ENCODE results near the gene RIPPLY3.
A peak's percentile ranks its signal among the peaks of the same experiment; 100 is the strongest.
"Not testable (repeated sequence)": the region's sequence is repeated elsewhere in the genome, so short reads cannot be mapped to it uniquely, and the experiment has no call there.

Gene RIPPLY3

DNA sequence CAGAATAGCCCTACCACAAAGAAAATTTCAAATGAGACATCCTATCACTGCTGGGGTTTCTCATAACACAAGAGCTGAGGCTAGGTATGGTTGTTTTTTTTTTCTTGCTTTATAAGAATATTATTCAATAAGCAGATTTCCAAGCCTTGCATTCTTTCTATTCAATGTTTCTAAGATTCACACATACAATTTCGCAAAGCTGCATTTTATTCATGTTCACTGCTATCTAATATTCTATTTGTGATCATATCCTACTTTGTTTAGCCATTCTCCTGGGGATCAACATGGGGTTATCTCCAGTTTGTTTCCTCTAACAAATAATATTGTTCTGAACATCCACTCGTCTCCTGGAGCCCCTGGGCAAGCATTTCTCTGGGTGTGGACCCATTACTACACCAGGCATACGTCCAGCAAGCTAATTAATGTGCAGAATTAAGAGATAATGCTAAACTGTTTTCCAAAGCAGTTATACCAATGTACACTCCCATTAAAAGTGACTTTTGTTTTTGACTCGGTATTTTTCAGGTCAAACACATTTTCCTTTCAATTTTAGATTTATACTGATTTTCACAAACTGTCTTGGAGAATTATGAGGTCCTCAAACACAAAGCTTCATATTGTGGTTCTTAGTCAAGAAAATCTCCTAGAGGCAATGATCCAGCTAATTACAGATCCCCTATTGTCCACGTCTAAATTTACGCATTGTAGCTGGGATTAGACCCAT, 24.4 kb upstream of the RIPPLY3 start:
- no peak for DNase-seq (ENCODE audit: low read depth)
- TF ChIP-seq, protein P1, sequence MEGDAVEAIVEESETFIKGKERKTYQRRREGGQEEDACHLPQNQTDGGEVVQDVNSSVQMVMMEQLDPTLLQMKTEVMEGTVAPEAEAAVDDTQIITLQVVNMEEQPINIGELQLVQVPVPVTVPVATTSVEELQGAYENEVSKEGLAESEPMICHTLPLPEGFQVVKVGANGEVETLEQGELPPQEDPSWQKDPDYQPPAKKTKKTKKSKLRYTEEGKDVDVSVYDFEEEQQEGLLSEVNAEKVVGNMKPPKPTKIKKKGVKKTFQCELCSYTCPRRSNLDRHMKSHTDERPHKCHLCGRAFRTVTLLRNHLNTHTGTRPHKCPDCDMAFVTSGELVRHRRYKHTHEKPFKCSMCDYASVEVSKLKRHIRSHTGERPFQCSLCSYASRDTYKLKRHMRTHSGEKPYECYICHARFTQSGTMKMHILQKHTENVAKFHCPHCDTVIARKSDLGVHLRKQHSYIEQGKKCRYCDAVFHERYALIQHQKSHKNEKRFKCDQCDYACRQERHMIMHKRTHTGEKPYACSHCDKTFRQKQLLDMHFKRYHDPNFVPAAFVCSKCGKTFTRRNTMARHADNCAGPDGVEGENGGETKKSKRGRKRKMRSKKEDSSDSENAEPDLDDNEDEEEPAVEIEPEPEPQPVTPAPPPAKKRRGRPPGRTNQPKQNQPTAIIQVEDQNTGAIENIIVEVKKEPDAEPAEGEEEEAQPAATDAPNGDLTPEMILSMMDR (IDR thresholded peaks at IDR 0.05; ENCODE audit: low read length, missing control alignments), result no peak
- H3K4me3 ChIP-seq (replicated peaks; ENCODE audit: low read depth, low read length), result no peak overlapping the region

DNA sequence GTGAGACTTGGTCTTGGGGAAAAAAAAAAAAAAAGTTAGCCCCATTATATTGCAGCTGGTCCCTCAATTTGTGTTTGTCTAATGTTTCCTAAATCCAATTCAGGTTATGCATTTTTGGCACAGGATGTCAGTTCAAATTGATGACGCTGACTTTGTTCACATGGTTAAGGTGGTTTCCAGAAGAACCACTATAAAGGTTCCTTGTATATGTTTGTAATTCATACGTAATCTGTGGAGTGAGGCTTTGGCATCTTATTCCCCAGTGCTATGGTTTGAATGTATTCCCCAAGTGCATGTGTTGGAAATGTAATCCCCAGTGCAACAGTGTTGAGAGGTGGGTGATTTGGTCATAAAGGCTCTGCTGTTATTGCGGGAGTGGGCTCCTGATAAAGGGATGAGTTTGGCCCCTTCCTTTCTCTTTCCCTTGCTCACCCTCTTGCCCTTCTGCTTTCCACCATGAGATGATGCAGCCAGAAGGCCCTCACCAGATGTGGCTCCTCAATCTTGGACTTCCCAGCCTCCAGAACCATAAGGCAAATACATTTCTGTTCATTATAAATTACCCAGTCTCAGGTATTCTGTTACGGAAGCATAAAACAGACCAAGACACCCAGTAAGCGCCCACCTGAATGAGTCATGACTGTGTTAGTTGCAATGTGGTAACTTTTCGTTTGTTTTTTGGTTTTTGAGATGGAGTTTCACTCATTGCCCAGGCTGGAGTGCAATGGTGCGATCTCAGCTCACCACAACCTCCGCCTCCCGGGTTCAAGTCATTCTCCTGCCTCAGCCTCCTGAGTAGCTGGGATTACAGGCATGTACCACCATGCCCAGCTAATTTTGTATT, 20.5 kb upstream of the RIPPLY3 start:
- TF ChIP-seq, protein P1 (IDR thresholded peaks at IDR 0.05; ENCODE audit: low read length, missing control alignments), result no peak
- DNase-seq (ENCODE audit: low read depth), result no peak
- H3K4me3 ChIP-seq (replicated peaks; ENCODE audit: low read depth, low read length), result no peak overlapping the region

DNA sequence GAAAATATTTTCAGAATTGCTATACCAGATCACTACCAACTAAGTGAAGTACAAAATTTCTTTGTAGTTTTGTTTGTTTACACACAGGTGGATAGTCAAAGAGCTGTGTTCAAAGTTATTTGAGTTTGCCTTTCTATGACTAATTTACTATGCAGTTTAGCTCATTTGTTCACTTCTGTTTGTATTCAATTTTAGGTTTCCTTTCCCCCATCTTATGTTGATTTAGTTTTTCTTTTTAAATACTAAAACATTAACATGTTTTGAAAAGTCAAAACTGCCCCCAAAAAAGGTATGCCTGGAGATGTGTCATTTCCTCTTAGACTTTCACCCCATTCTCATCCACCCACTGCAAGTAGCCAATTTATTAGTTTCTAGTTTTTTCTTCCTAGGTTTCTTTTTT, 18.7 kb upstream of the RIPPLY3 start:
- TF ChIP-seq, protein P1 (IDR thresholded peaks at IDR 0.05; ENCODE audit: low read length, missing control alignments), result no peak
- no peak for DNase-seq (ENCODE audit: low read depth)
- H3K4me3 ChIP-seq (replicated peaks; ENCODE audit: low read depth, low read length), result no peak overlapping the region

DNA sequence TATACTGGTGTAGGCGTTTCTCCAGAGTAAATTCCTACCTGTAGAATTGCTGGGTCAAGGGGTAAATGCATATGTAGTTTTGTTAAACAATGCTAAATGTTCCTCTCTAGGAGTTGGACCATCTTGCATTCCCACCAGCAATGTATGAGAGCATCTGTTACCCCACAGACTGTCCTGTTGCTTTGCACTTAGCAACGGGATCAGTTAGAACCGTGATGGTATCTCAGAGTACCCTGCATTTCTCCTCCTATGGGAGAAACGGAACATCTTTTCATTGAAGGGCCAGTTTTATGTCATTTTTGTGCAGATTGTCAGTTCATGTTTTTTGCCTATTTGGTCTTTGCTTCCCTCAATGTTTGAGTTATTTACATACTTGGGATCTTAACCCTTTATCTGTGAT, 18.0 kb upstream of the RIPPLY3 start:
- TF ChIP-seq, protein P1 (IDR thresholded peaks at IDR 0.05; ENCODE audit: low read length, missing control alignments), result no peak
- no peak for DNase-seq (ENCODE audit: low read depth)
- no peak overlapping the region for H3K4me3 ChIP-seq (replicated peaks; ENCODE audit: low read depth, low read length)

DNA sequence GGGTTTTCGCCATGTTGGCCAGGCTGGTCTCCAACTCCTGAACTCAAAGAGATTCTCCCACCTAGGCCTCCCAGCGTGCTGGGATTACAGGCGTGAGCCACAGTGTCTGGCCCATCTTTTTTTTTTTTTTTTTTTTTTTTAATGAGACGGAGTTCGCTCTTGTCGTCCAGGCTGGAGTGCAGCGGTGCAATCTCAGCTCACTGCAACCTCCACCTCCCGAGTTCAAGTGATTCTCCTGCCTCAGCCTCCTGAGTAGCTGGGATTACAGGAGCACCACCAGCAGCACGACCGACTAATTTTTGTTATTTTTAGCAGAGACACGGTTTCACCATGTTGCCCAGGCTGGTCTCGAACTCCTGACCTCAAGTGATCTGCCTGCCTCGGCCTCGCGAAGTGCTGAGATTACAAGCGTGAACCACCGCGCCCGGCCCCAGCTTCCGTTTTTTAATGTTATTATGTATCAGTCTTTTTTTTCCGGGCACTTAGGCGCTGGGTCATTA, 17.3 kb upstream of the RIPPLY3 start:
- H3K4me3 ChIP-seq (replicated peaks; ENCODE audit: low read depth, low read length), result peak overlapping the region; percentile 56
- not testable (repeated sequence) for DNase-seq (ENCODE audit: low read depth)

DNA sequence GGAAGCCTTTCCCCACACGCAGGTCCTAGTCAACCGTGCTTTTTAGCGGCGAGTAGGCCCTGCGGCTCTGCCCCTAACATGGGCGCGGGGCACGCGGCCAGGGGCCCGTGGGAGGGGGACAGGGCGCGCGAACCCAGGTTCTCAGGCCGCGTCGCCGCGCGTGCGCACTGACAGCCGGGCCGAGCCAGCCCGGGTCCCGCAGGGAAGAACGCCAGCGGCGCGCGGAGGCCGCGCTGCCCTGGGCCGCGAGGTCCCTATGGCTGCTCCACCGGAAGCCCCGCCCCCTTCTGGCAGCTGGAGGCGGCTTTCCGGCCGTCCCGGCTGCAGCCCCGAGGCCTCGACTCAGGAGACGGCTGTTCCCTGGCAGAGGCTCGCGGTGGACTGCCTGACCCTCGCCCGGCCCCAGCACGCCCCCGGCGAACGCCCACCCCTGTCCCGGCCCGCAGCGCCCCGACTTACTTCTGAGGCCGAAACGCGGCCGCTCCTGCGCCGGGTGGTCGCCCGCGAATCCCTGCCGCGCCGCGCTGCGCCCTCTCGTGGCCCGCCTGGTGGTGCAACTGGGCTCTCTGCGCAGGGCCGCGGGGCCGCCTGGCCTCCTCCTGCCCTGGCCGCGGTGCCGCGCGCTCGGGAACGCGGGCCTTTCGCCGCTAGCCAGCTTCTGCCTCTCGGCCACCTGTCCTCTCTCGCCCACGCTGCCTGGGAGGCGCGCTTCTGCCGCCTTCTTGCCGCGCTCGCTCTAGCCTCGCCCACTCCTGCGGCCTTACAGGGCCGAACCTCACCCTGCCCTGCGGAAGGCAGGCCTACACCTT, 16.6 kb upstream of the RIPPLY3 start:
- DNase-seq (ENCODE audit: low read depth), result peak; percentile 94
- H3K4me3 ChIP-seq (replicated peaks; ENCODE audit: low read depth, low read length), result peak overlapping the region; percentile 56
- TF ChIP-seq, protein P1 (IDR thresholded peaks at IDR 0.05; ENCODE audit: low read length, missing control alignments), result peak; percentile 34

All from fibroblast of pulmonary artery (primary cell).